Measurements from ENCODE around the gene UHMK1. TPM values are rescaled to one million over a fixed set of nuclear protein-coding genes. Genes with fewer than 3 reads are reported as not detected.
"Not testable (repeated sequence)": the region's sequence is repeated elsewhere in the genome, so short reads cannot be mapped to it uniquely, and the experiment has no call there.

UHMK1 gene
- total and polyA plus RNA-seq, 2 donors = 26.8 to 29.7 TPM

DNA sequence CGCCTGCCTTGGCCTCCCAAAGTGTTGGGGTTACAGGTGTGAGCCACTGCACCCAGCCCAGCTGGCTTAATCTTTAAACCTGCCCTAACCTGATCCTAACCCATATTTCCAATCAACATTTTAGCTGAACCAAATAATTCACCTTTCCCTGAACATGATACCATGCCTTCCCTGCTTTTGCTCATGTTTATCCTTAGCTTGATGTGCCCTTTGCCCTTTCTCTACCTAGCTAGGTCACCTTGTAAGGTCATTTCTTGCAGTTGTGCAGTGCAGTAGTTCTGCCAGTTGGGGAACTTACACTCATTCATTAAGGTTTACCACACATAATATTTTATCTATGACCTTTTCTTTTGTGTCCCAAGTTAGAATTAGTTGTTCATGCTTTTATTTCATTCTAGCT, 69.3 kb downstream of the UHMK1 start:
- no peak for DNase-seq (ENCODE audit: low read depth in 6 of 9, low spot score in 9 of 9)
- H3K9me3 ChIP-seq (ENCODE audit: control insufficient read depth in 2 of 2, insufficient read depth in 1 of 2, low read length in 1 of 2) = no peaks in the 10 kb centered on the region
- no peaks in the 10 kb centered on the region for H3K36me3 ChIP-seq (ENCODE audit: control insufficient read depth in 2 of 2, insufficient read depth in 2 of 2, low read length in 1 of 2)
- 98% methylated on average over 1 of the region's 1 CpG for WGBS
- no peak overlapping the region for H3K4me3 ChIP-seq (ENCODE audit: low read length in 2 of 2)
- H3K27me3 ChIP-seq (ENCODE audit: control insufficient read depth in 2 of 2, insufficient read depth in 1 of 2, low read length in 1 of 2) = peaks cover 0 to under 1% of the 10 kb centered on the region in 2 donors
- H3K4me1 ChIP-seq (ENCODE audit: control insufficient read depth in 2 of 2, insufficient read depth in 2 of 2, low read length in 2 of 2) = peaks cover 4 to 6% of the 10 kb centered on the region in 2 donors
- H3K27ac ChIP-seq (ENCODE audit: low read depth in 1 of 2, low read length in 1 of 2) = no peak overlapping the region

GRCh38 chr1:162568802-162569201, 71.2 kb downstream of the UHMK1 start:
- no peaks in the 10 kb centered on the region for H3K27me3 ChIP-seq (ENCODE audit: control insufficient read depth in 2 of 2, insufficient read depth in 1 of 2, low read length in 1 of 2)
- H3K4me3 ChIP-seq (ENCODE audit: low read length in 2 of 2) = no peak overlapping the region
- 57% methylated on average over 4 of the region's 4 CpGs for WGBS
- no peak for DNase-seq (ENCODE audit: low read depth in 6 of 9, low spot score in 9 of 9)
- no peaks in the 10 kb centered on the region for H3K36me3 ChIP-seq (ENCODE audit: control insufficient read depth in 2 of 2, insufficient read depth in 2 of 2, low read length in 1 of 2)
- no peak overlapping the region for H3K27ac ChIP-seq (ENCODE audit: low read depth in 1 of 2, low read length in 1 of 2)
- no peaks in the 10 kb centered on the region for H3K4me1 ChIP-seq (ENCODE audit: control insufficient read depth in 2 of 2, insufficient read depth in 2 of 2, low read length in 2 of 2)
- H3K9me3 ChIP-seq (ENCODE audit: control insufficient read depth in 2 of 2, insufficient read depth in 1 of 2, low read length in 1 of 2) = no peaks in the 10 kb centered on the region

DNA sequence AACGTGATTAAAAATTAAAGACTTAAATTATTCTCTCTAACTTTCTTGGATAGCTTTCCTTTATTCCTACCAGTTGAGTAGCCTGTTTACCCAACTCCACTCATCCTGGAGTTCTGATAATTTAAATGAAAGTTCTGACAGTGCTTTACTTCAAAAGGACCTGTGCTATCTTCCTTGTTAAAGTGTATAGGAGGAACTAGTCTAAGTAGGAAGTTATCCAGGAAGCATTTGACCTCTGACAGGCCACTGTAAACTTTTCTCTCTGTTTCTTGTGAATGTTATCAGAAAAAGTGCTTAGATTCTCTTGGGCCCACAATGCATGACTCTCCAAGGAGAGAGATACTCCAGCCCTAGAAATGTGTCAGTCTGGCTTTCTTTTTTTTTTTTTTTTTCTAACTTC, 73.1 kb downstream of the UHMK1 start:
- Histone ChIP-seq H3K27me3 (ENCODE audit: control insufficient read depth in 2 of 2, insufficient read depth in 1 of 2, low read length in 1 of 2) (no peaks in the 10 kb centered on the region), H3K9me3 (ENCODE audit: control insufficient read depth in 2 of 2, insufficient read depth in 1 of 2, low read length in 1 of 2) (no peaks in the 10 kb centered on the region), H3K27ac (ENCODE audit: low read depth in 1 of 2, low read length in 1 of 2) (no peak overlapping the region), H3K4me3 (ENCODE audit: low read length in 2 of 2) (no peak overlapping the region), H3K4me1 (ENCODE audit: control insufficient read depth in 2 of 2, insufficient read depth in 2 of 2, low read length in 2 of 2) (no peaks in the 10 kb centered on the region), H3K36me3 (ENCODE audit: control insufficient read depth in 2 of 2, insufficient read depth in 2 of 2, low read length in 1 of 2) (no peaks in the 10 kb centered on the region)
- no peak for DNase-seq (ENCODE audit: low read depth in 6 of 9, low spot score in 9 of 9)
- 96% methylated on average over 1 of the region's 1 CpG for WGBS

- H3K4me3 ChIP-seq (ENCODE audit: low read length in 2 of 2); DNase-seq (ENCODE audit: low read depth in 6 of 9, low spot score in 9 of 9); H3K36me3 ChIP-seq (ENCODE audit: control insufficient read depth in 2 of 2, insufficient read depth in 2 of 2, low read length in 1 of 2); H3K4me1 ChIP-seq (ENCODE audit: control insufficient read depth in 2 of 2, insufficient read depth in 2 of 2, low read length in 2 of 2); H3K27me3 ChIP-seq (ENCODE audit: control insufficient read depth in 2 of 2, insufficient read depth in 1 of 2, low read length in 1 of 2); H3K9me3 ChIP-seq (ENCODE audit: control insufficient read depth in 2 of 2, insufficient read depth in 1 of 2, low read length in 1 of 2); H3K27ac ChIP-seq (ENCODE audit: low read depth in 1 of 2, low read length in 1 of 2): not testable (repeated sequence)
- WGBS = 97% methylated on average over 7 of the region's 7 CpGs
Measured at GRCh38 chr1:162571121-162571520, 73.5 kb downstream of the UHMK1 start.

DNA sequence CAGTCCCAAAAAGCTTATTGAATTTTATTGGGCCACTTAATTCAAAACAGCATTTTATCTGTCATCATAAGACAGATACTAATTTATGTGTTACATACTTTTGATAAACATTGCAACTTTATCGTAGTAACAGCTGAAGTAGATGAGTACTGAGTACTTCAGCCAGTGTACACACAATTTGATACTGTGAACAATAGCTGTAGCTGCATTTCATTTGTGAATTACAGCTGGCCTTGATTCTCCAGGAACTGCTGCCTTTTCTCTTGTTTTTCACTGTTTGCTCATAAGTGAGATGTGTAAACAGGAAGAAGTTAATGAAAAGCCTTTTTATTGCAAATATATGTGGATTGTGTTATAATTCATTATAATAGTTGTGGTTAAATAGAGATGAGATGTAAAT, 74.1 kb downstream of the UHMK1 start:
- Histone ChIP-seq H3K27ac (ENCODE audit: low read depth in 1 of 2, low read length in 1 of 2) (no peak overlapping the region), H3K27me3 (ENCODE audit: control insufficient read depth in 2 of 2, insufficient read depth in 1 of 2, low read length in 1 of 2) (no peaks in the 10 kb centered on the region), H3K4me1 (ENCODE audit: control insufficient read depth in 2 of 2, insufficient read depth in 2 of 2, low read length in 2 of 2) (no peaks in the 10 kb centered on the region), H3K9me3 (ENCODE audit: control insufficient read depth in 2 of 2, insufficient read depth in 1 of 2, low read length in 1 of 2) (no peaks in the 10 kb centered on the region), H3K36me3 (ENCODE audit: control insufficient read depth in 2 of 2, insufficient read depth in 2 of 2, low read length in 1 of 2) (no peaks in the 10 kb centered on the region), H3K4me3 (ENCODE audit: low read length in 2 of 2) (no peak overlapping the region)
- WGBS = 96% methylated on average over 1 of the region's 1 CpG
- DNase-seq (ENCODE audit: low read depth in 6 of 9, low spot score in 9 of 9) = no peak

GRCh38 chr1:162573136-162573535, 75.5 kb downstream of the UHMK1 start:
- WGBS = 98% methylated on average over 1 of the region's 1 CpG
- H3K27ac ChIP-seq (ENCODE audit: low read depth in 1 of 2, low read length in 1 of 2) = no peak overlapping the region
- H3K4me1 ChIP-seq (ENCODE audit: control insufficient read depth in 2 of 2, insufficient read depth in 2 of 2, low read length in 2 of 2) = no peaks in the 10 kb centered on the region
- no peak for DNase-seq (ENCODE audit: low read depth in 6 of 9, low spot score in 9 of 9)
- H3K4me3 ChIP-seq (ENCODE audit: low read length in 2 of 2) = no peak overlapping the region
- H3K27me3 ChIP-seq (ENCODE audit: control insufficient read depth in 2 of 2, insufficient read depth in 1 of 2, low read length in 1 of 2) = no peaks in the 10 kb centered on the region
- peaks cover 0 to 3% of the 10 kb centered on the region in 2 donors for H3K36me3 ChIP-seq (ENCODE audit: control insufficient read depth in 2 of 2, insufficient read depth in 2 of 2, low read length in 1 of 2)
- H3K9me3 ChIP-seq (ENCODE audit: control insufficient read depth in 2 of 2, insufficient read depth in 1 of 2, low read length in 1 of 2) = no peaks in the 10 kb centered on the region

- Histone ChIP-seq H3K27me3 (ENCODE audit: control insufficient read depth in 2 of 2, insufficient read depth in 1 of 2, low read length in 1 of 2) (no peaks in the 10 kb centered on the region), H3K36me3 (ENCODE audit: control insufficient read depth in 2 of 2, insufficient read depth in 2 of 2, low read length in 1 of 2) (peaks cover 3 to 6% of the 10 kb centered on the region in 2 donors), H3K4me3 (ENCODE audit: low read length in 2 of 2) (no peak overlapping the region), H3K9me3 (ENCODE audit: control insufficient read depth in 2 of 2, insufficient read depth in 1 of 2, low read length in 1 of 2) (no peaks in the 10 kb centered on the region), H3K27ac (ENCODE audit: low read depth in 1 of 2, low read length in 1 of 2) (no peak overlapping the region), H3K4me1 (ENCODE audit: control insufficient read depth in 2 of 2, insufficient read depth in 2 of 2, low read length in 2 of 2) (no peaks in the 10 kb centered on the region)
- WGBS = 91% methylated on average over 4 of the region's 4 CpGs
- no peak for DNase-seq (ENCODE audit: low read depth in 6 of 9, low spot score in 9 of 9)
Measured at GRCh38 chr1:162578071-162578700, 80.6 kb downstream of the UHMK1 start.

DNA sequence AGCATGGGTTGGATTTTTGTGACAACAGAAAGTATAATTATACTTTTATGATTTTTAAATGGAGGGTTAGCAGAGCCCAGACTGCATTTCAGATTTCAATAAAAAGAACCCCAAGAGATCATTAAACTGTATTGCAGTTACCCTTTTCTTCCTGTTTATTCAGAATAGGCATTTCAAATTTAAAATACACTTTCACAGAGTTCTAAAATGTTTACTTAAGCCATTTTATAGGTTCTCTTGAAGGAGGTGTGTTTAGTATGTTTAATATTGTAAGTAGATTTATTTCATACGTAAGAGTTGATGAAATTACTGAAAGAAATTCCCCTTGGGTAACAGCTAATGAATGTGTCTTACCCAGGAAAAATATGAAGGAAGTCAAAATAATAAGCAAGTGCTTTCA, 81.3 kb downstream of the UHMK1 start:
- peaks cover 3 to 6% of the 10 kb centered on the region in 2 donors for H3K36me3 ChIP-seq (ENCODE audit: control insufficient read depth in 2 of 2, insufficient read depth in 2 of 2, low read length in 1 of 2)
- H3K27me3 ChIP-seq (ENCODE audit: control insufficient read depth in 2 of 2, insufficient read depth in 1 of 2, low read length in 1 of 2) = no peaks in the 10 kb centered on the region
- H3K9me3 ChIP-seq (ENCODE audit: control insufficient read depth in 2 of 2, insufficient read depth in 1 of 2, low read length in 1 of 2) = no peaks in the 10 kb centered on the region
- no peak for DNase-seq (ENCODE audit: low read depth in 6 of 9, low spot score in 9 of 9)
- H3K4me1 ChIP-seq (ENCODE audit: control insufficient read depth in 2 of 2, insufficient read depth in 2 of 2, low read length in 2 of 2) = no peaks in the 10 kb centered on the region
- 100% methylated on average over 1 of the region's 1 CpG for WGBS
- H3K27ac ChIP-seq (ENCODE audit: low read depth in 1 of 2, low read length in 1 of 2) = no peak overlapping the region
- no peak overlapping the region for H3K4me3 ChIP-seq (ENCODE audit: low read length in 2 of 2)
